ENCODE measurements around the gene NGFR. TPM values are rescaled to one million over a fixed set of nuclear protein-coding genes. Genes with fewer than 3 reads are reported as not detected.
A peak's percentile ranks its signal among the peaks of the same experiment; 100 is the strongest.

The NGFR gene
- polyA plus RNA-seq, 1 of the 3 experiments (the other 2 are of a cell fraction), result 0.76 TPM

GRCh38 chr17:49555495-49556222 lies 60.6 kb downstream of the NGFR start:
- H3K79me2 ChIP-seq (ENCODE audit: insufficient read depth), result no peaks in the 10 kb centered on the region
- H3K27me3 ChIP-seq (ENCODE audit: insufficient read depth), result peaks cover 19% of the 10 kb centered on the region; the same call in 1 of the 2 replicates
- H2AFZ ChIP-seq (ENCODE audit: low read depth), result peak overlapping the region; percentile 65; the same call in 1 of the 2 replicates
- 71% methylated on average over 17 of the region's 19 CpGs for WGBS (ENCODE audit: low lambda C conversion rate)
- H4K20me1 ChIP-seq (ENCODE audit: insufficient read depth), result no peaks in the 10 kb centered on the region
- no peaks in the 10 kb centered on the region for H3K9me3 ChIP-seq
- ChIA-PET CTCF (interaction anchor here (0.6 to 48.9 kb wide), 55 partner anchors 10 to 877 kb away, joined by 3 to 2107 read pairs (median 8); partner anchors contain the start of genes NGFR, NXPH3, PHB1 and SLC35B1), POLR2A (interaction anchor here (0.9 to 1.6 kb wide), 4 partner anchors 40 to 147 kb away, joined by 3 to 8 read pairs (median 4); partner anchors contain the start of gene NGFR)
- no peaks in the 10 kb centered on the region for H3K36me3 ChIP-seq (replicated peaks in 1 of 2; ENCODE audit: control insufficient read depth in 1 of 2, insufficient read depth in 2 of 2, low read length in 1 of 2)
- TF ChIP-seq, protein P1, sequence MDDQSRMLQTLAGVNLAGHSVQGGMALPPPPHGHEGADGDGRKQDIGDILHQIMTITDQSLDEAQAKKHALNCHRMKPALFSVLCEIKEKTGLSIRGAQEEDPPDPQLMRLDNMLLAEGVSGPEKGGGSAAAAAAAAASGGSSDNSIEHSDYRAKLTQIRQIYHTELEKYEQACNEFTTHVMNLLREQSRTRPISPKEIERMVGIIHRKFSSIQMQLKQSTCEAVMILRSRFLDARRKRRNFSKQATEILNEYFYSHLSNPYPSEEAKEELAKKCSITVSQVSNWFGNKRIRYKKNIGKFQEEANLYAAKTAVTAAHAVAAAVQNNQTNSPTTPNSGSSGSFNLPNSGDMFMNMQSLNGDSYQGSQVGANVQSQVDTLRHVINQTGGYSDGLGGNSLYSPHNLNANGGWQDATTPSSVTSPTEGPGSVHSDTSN (IDR thresholded peaks at IDR 0.05), result no peak
- no peak for TF ChIP-seq GABPA (IDR thresholded peaks at IDR 0.05; ENCODE audit: low read depth)
- no peak for TF ChIP-seq ELF1 (IDR thresholded peaks at IDR 0.05)
- no peak for TF ChIP-seq RXRA (IDR thresholded peaks at IDR 0.05; ENCODE audit: borderline replicate concordance, low read depth)
- H3K9ac ChIP-seq, result no peak overlapping the region
- peaks cover 0 to 8% of the 10 kb centered on the region in 2 experiments; a peak in 1 of 4 replicates for H3K4me1 ChIP-seq (ENCODE audit: control insufficient read depth in 1 of 2, insufficient read depth in 2 of 2, low read depth in 1 of 2, low read length in 1 of 2)
- no peak overlapping the region for H3K4me2 ChIP-seq
- H3F3A ChIP-seq (replicated peaks; ENCODE audit: insufficient read depth), result no peaks in the 10 kb centered on the region
- no peak overlapping the region for H3K27ac ChIP-seq (ENCODE audit: low read depth in 2 of 2, low read length in 1 of 2)
- no peak overlapping the region for H3K4me3 ChIP-seq (ENCODE audit: low read depth in 2 of 2, low read length in 1 of 2)
- no peaks in the 10 kb centered on the region for H3K9me2 ChIP-seq
- DNase-seq, result peak; percentile 41

DNA sequence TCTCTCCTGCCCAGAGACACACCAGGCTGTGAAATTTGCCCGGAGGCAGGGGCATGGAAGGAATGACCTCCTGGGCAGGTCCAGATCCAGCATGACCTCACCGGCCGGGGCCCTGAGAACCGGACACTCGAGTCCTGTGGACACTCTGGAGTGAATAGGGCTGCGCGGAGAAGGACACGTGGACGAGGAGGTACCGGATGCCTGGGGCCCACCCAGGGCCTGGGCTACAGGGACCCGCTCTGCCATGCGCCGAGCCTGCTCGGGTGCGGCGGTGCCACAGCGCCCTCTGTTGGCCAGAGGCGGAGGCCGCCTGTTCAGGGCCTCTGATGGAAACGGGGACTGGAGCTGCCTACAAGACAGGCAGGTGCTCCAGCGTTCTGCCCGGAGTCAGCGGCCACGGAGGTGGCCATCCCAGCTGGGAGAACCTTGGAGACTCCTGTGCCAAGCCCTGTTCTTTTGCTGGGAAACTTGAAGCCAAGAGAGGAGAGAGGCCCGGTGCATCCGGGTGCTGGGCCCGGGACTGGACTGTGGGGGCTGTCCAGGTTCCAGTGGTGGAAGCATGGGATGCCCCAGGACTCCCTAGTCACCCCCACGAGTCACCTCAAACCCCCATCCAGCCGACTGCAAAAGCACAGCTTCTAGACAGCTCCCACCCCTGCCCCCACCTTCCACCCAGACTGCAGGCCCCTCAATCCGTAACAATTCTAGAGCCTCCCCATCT lies 61.3 kb downstream of the NGFR start:
- peak; percentile 98 for DNase-seq
- H3K27ac ChIP-seq (ENCODE audit: low read depth in 2 of 2, low read length in 1 of 2), result no peak overlapping the region
- ChIA-PET POLR2A (interaction anchor here (0.7 to 1.6 kb wide), 6 partner anchors 41 to 148 kb away, joined by 3 to 8 read pairs (median 4); partner anchors contain the start of gene NGFR), CTCF (interaction anchor here (0.5 to 48.9 kb wide), 99 partner anchors 10 to 878 kb away, joined by 3 to 2107 read pairs (median 5); partner anchors contain the start of genes NGFR, NXPH3, PHB1 and SLC35B1)
- H3K9ac ChIP-seq, result no peak overlapping the region
- WGBS (ENCODE audit: low lambda C conversion rate), result 15% methylated on average over 26 of the region's 30 CpGs
- peak overlapping the region; percentile 65; the same call in 1 of the 2 replicates for H2AFZ ChIP-seq (ENCODE audit: low read depth)
- H3K4me1 ChIP-seq (ENCODE audit: control insufficient read depth in 1 of 2, insufficient read depth in 2 of 2, low read depth in 1 of 2, low read length in 1 of 2), result peaks cover 0 to 8% of the 10 kb centered on the region in 2 experiments; a peak in 1 of 4 replicates
- H3K9me3 ChIP-seq, result no peaks in the 10 kb centered on the region
- H3F3A ChIP-seq (replicated peaks; ENCODE audit: insufficient read depth), result no peaks in the 10 kb centered on the region
- no peaks in the 10 kb centered on the region for H4K20me1 ChIP-seq (ENCODE audit: insufficient read depth)
- no peak overlapping the region for H3K4me3 ChIP-seq (ENCODE audit: low read depth in 2 of 2, low read length in 1 of 2)
- no peak overlapping the region for H3K4me2 ChIP-seq
- no peaks in the 10 kb centered on the region for H3K79me2 ChIP-seq (ENCODE audit: insufficient read depth)
- H3K36me3 ChIP-seq (replicated peaks in 1 of 2; ENCODE audit: control insufficient read depth in 1 of 2, insufficient read depth in 2 of 2, low read length in 1 of 2), result no peaks in the 10 kb centered on the region
- peaks cover 20% of the 10 kb centered on the region; the same call in 1 of the 2 replicates for H3K27me3 ChIP-seq (ENCODE audit: insufficient read depth)
- no peaks in the 10 kb centered on the region for H3K9me2 ChIP-seq
- TF ChIP-seq, protein P2, sequence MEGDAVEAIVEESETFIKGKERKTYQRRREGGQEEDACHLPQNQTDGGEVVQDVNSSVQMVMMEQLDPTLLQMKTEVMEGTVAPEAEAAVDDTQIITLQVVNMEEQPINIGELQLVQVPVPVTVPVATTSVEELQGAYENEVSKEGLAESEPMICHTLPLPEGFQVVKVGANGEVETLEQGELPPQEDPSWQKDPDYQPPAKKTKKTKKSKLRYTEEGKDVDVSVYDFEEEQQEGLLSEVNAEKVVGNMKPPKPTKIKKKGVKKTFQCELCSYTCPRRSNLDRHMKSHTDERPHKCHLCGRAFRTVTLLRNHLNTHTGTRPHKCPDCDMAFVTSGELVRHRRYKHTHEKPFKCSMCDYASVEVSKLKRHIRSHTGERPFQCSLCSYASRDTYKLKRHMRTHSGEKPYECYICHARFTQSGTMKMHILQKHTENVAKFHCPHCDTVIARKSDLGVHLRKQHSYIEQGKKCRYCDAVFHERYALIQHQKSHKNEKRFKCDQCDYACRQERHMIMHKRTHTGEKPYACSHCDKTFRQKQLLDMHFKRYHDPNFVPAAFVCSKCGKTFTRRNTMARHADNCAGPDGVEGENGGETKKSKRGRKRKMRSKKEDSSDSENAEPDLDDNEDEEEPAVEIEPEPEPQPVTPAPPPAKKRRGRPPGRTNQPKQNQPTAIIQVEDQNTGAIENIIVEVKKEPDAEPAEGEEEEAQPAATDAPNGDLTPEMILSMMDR (IDR thresholded peaks at IDR 0.05), result peak; percentile 100
- TF ChIP-seq TCF12 (IDR thresholded peaks at IDR 0.05) (no peak), JUND (IDR thresholded peaks at IDR 0.05) (no peak), NRF1 (IDR thresholded peaks at IDR 0.05; ENCODE audit: low read depth, low read length) (peak; percentile 28; the same call in 1 of the 2 replicates), MXI1 (IDR thresholded peaks at IDR 0.05; ENCODE audit: low read depth, low read length) (peak; percentile 85), GABPA (IDR thresholded peaks at IDR 0.05; ENCODE audit: low read depth) (no peak), CHD2 (IDR thresholded peaks at IDR 0.05; ENCODE audit: low read length, partially characterized antibody) (peak; percentile 51), FOXM1 (IDR thresholded peaks at IDR 0.05; ENCODE audit: low read depth) (no peak), RAD21 (IDR thresholded peaks at IDR 0.05; ENCODE audit: low read length) (peak; percentile 99), GATA2 (CRISPR knock-in tag; IDR thresholded peaks at IDR 0.05) (0 out of 2 replicates have a peak, but pooled peaks have one; percentile 22), RCOR1 (IDR thresholded peaks at IDR 0.05; ENCODE audit: low read length) (peak; percentile 67), SMC3 (IDR thresholded peaks at IDR 0.05; ENCODE audit: low read depth, low read length) (peak; percentile 99), TEAD4 (IDR thresholded peaks at IDR 0.05; ENCODE audit: borderline replicate concordance, insufficient read depth) (no peak)
- TF ChIP-seq, protein P3, sequence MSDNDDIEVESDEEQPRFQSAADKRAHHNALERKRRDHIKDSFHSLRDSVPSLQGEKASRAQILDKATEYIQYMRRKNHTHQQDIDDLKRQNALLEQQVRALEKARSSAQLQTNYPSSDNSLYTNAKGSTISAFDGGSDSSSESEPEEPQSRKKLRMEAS (IDR thresholded peaks at IDR 0.05; ENCODE audit: low read depth), result peak; percentile 41; the same call in 1 of the 2 replicates
